ENCODE data around the gene ANKHD1.
"Not testable (repeated sequence)": the region's sequence is repeated elsewhere in the genome, so short reads cannot be mapped to it uniquely, and the experiment has no call there.

The ANKHD1 gene

DNA sequence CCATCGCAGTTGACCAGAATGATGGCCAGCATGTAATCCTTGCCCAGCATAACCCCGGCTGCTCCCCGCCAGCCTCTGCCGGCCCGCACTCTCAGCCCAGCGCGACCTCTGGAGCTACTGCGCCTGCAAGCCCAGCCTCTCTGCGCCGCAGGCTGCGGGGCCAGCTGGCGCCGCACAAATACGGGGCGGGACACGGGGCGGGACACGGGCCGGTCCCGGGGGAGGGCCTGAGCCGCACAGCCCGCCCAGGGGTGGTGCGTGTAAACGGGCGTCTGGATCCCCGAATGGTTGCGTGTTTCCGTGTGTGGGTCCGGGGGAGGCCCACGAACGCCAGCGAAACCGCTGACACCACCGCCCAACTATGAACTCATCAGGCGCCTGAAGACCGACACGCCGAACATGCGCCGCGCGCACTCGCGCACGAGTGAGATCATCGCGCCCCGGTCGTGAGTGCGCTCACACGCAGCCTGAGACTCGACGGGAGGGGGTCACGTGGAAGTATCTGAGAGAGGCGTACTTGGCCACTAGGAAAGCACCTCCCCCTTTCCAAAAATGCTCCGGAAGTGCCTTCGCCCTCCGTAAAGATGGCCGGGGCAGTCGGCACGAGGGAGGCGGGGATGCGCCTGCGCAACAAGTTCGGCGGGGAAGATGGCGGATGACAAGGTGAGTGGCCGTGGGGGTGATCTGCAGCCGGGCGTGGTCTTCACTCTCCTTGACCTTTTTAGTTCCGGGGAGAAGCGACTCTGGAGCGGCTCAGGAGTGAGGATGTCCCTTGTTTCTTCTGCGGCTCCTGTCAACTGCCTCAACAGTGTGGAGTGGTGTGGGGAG lies 162.8 kb downstream of the ANKHD1 start, which contains the start of the genes APBB3 and SLC35A4:
TSS of gene APBB3 (minus strand) at position 403 of the 828 bp plus-strand sequence. CDS start at position 50, 353 bp downstream.
TSS of gene SLC35A4 (plus strand) at position 633 of the 828 bp plus-strand sequence. CDS start 2,342 bp downstream, outside the sequence.
- DNase-seq (ENCODE audit: low read depth), result peak; percentile 98

- no peak for DNase-seq (ENCODE audit: low read depth)
These were observed 163.6 kb downstream of the ANKHD1 start for GRCh38 chr5:140565024-140565779.

DNA sequence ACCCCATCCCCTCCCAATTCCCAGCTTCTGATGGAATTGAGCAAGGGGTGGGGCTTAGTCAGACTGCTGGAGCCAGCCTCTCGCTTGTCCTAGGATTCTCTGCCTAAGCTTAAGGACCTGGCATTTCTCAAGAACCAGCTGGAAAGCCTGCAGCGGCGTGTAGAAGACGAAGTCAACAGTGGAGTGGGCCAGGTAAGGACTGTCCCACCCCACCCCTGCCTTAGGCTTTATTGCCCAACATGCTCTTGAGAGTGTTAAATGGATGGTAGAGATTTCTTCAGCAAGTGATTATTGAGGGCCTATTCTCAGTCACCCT lies 164.1 kb downstream of the ANKHD1 start:
- no peak for DNase-seq (ENCODE audit: low read depth)

GRCh38 chr5:140566665-140567064 lies 165.0 kb downstream of the ANKHD1 start:
- no peak for DNase-seq (ENCODE audit: low read depth)

- no peak for DNase-seq (ENCODE audit: low read depth)
These were observed 165.6 kb downstream of the ANKHD1 start for GRCh38 chr5:140567136-140567818.

- DNase-seq (ENCODE audit: low read depth), result no peak
These were observed 166.2 kb downstream of the ANKHD1 start for GRCh38 chr5:140567871-140568270.

DNA sequence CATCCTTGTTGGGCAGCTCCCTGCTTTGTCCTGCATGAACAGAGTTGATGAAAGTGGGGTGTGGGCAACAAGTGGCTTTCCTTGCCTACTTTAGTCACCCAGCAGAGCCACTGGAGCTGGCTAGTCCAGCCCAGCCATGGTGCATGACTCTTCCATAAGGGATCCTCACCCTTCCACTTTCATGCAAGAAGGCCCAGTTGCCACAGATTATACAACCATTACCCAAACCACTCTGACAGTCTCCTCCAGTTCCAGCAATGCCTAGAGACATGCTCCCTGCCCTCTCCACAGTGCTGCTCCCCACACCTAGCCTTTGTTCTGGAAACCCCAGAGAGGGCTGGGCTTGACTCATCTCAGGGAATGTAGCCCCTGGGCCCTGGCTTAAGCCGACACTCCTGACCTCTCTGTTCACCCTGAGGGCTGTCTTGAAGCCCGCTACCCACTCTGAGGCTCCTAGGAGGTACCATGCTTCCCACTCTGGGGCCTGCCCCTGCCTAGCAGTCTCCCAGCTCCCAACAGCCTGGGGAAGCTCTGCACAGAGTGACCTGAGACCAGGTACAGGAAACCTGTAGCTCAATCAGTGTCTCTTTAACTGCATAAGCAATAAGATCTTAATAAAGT lies 166.9 kb downstream of the ANKHD1 start:
- DNase-seq (ENCODE audit: low read depth), result no peak

DNA sequence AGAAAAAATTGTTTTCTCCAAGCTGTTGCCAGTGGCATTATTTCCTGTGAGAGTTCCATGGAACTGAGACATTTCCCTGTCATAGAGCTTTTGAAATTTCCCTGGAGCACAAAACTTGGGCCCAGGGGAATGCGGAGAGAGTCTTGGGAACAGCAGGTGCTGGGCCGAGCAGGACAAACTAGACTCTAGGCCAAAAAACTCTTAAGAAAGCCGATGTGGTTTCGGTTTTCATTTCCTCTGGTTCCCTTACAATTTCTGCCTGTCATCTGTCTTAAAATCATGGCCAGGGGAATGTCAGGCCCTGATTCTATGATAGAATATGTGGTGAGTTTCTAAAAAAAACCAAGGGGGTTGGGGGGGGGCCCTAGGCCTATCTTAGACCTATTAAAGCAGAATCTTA lies 167.6 kb downstream of the ANKHD1 start:
- DNase-seq (ENCODE audit: low read depth), result no peak

DNA sequence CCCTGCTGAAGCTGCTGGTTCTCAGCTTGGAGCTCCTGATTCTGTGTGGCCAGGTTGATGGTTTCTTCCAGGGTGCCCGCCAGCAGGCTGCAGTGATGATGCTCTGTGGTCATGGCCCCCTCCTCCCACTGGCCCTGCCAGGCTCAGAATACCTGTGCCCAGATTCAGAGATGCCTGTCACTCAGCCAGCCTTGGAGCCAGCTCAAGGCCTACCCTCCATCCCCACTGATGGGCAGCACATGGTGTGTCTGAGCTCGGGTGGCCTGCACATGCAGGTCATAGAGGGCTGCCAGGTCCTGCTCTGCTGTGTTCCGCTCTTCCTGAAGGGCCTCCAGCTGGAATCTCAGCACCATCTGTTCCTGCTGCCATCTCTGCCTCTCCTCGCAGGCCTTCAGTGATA lies 168.4 kb downstream of the ANKHD1 start:
- DNase-seq (ENCODE audit: low read depth), result no peak

GRCh38 chr5:140570488-140570887 lies 168.9 kb downstream of the ANKHD1 start:
- no peak for DNase-seq (ENCODE audit: low read depth)

GRCh38 chr5:140571105-140571504 lies 169.5 kb downstream of the ANKHD1 start:
- no peak for DNase-seq (ENCODE audit: low read depth)

- DNase-seq (ENCODE audit: low read depth), result no peak
These were observed 172.1 kb downstream of the ANKHD1 start for GRCh38 chr5:140573683-140574082.

GRCh38 chr5:140574165-140574564 lies 172.5 kb downstream of the ANKHD1 start:
- no peak for DNase-seq (ENCODE audit: low read depth)

DNA sequence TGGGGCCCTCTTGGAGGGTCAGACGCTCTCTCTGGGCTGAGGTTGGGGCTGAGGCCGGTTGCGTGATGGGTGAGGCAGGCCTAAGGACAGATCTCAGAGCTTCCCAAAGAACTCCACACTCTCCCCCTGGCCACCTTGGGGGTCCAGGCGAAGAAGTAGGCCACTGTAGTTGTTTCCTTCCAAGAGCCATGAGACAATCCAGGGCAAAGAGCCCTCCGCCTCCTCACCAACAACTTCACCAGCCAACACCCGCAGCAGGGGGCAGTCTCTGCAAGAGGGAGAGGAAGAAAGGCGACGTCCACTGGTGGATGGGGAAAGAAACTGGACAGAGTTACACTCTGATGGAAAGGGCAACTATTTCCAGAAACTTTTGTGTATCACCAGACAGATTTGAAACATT lies 173.7 kb downstream of the ANKHD1 start:
- no peak for DNase-seq (ENCODE audit: low read depth)

- DNase-seq (ENCODE audit: low read depth), result no peak
These were observed 175.2 kb downstream of the ANKHD1 start for GRCh38 chr5:140576776-140577201.

- DNase-seq (ENCODE audit: low read depth), result not testable (repeated sequence)
These were observed 177.6 kb downstream of the ANKHD1 start for GRCh38 chr5:140579188-140579747.

DNA sequence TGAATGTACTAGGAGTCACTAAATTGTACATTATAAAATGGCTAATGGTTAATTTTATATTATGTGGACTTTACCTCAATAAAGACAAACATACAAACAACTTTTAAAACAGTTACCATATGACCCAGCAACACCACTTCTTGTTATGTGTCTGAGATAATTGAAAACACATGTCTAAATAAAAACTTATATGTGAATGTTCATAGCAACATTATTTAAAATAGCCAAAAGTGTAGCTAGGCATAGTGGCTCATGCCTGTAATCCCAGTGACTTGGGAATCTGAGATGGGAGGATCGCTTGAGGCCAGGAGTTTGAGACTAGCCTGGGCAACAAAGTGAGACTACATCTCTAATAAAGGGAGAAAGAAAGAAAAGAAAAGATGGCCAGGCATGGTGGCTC lies 185.9 kb downstream of the ANKHD1 start:
- DNase-seq (ENCODE audit: low read depth), result no peak

DNA sequence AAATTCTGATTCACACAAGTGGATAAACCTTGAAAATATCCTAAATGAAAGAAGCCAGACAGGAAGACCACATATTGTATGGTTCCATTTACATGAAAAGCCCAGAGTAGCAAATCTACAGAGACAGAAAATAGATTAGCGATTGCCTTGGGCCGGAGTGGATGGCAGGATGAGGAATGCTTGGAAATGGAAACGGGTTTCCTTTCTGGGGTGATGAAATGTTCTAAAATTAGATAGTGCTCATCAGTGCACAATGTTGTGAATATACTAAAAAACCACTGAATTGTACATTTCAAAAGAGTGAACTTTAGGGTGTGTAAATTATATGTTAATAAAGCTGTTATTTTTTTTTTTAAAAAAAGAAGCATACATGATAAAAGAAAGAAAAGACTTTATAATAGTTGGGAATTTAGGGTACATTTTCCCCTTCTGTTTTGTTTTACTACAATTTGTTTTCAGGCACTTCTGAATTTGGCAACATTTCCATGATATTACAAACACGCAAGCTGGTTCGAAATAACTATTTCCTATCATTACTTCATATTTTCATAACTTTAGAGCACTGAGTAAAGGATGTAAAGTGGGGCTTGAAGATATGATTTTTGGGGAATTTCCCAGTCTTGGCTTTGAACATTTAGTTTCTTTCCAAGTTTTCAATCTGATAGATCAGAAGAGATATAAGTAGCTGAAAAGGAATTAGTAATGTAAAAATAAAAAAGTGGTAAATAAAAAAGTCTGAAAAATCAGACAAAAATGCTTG lies 186.9 kb downstream of the ANKHD1 start:
- no peak for DNase-seq (ENCODE audit: low read depth)

All from non-pigmented ciliary epithelial cell (primary cell).